Right renal pelvis (tissue), 4 donors: ENCODE data around the gene NEURL1B. TPM values are rescaled to one million over a fixed set of nuclear protein-coding genes. Genes with fewer than 3 reads are reported as not detected.

ENCODE experiments used
- DNase-seq, 4 donors: peaks; one replicate each; pipeline ENCODE4 v3.0.0-alpha.2; 2013; ENCODE audit warnings: low read depth in 4 of 4, low spot score in 3 of 4, missing footprints in 1 of 4
- polyA plus RNA-seq, 4 donors: library from polyadenylated mRNA; unstranded; fragments of 120-200 nt; gene quantifications; one replicate each; pipeline ENCODE4 v1.2.1, GENCODE V29; 2013; ENCODE audit not compliant: insufficient read length in 4 of 4

NEURL1B gene
- polyA plus RNA-seq, 4 donors: 15.3 to 17.5 (median 15.6) TPM

- DNase-seq: no peak
Measured at GRCh38 chr5:172725273-172725672, 84.2 kb downstream of the NEURL1B start.

DNA sequence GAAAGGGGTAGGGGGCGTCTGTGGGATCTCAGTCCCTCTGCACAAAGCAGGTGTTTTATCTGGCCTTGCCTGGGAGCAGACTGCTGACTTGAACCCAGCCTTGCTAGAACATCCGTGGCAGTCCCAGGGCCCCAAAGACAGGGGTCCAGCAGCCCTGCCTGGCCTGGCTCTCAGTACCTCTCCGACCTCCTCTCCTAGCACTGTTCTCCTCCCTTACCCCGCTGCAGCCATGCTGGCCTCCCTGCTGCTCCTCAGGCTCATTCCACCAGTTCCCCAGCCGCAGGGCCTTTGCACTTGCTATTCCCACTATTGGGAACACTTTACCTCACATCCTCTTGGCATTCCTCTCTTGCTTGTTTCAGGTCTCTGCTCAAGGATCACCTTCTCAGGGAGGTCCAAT, 84.7 kb downstream of the NEURL1B start:
- no peak for DNase-seq

DNA sequence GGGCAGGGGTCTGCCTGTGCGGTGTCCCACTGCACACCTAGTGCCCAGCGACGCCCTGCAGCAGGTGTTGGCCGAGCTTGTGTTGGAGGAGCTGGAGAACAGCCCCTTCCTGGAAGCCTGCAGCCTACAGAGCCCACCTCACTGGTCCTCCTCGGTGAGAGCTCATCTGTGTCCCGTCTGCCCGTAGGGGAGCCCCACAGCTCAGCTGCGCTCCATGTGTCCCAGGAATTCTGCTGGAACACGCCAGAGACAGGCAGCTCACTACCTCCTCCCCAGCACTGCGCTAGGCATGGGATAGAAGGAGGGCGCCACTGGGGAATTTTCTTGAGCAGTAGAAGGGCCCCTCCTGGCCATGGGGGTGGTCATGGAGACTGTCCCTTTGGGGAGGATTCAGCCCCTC, 85.9 kb downstream of the NEURL1B start:
- no peak for DNase-seq

GRCh38 chr5:172727551-172727950, 86.5 kb downstream of the NEURL1B start:
- no peak for DNase-seq

DNA sequence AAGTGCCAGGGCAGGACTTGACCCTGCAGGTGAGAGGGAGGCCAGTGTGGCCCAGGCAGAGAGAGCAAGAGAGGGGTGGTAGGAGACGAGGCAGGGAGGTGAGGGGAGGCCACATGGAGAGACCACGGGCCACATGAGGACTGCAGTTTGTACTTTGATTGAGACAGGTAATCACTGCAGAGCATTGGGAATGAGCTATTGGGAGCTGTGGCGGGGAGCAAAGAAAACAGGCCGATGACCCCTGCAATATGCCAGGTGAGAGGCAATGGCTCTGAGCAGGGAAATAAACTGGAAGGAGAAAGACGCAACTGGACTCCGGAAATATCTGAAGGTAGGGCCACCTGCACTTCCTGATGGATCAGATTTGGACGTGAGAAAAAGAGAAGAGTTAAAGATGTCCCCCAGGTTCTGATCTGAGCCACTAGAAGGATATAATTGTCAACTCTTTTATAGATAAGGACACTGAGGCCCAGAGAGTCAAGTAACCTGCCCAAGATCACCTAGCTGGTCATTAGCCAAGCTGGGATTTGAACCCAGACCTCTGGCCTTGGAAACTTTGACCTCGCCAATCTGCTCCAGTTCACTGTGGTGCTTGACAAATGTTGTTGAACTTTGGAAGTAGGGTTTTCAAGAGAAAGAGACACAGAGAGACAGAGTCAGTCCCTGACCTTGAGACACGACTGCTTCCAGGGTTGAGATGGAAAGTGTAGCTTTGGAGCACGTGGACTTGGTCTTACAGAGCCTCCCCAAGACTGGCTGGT, 87.6 kb downstream of the NEURL1B start:
- no peak for DNase-seq

- DNase-seq: no peak
Measured at GRCh38 chr5:172729588-172729987, 88.5 kb downstream of the NEURL1B start.

GRCh38 chr5:172730222-172730621, 89.2 kb downstream of the NEURL1B start:
- DNase-seq: no peak

DNA sequence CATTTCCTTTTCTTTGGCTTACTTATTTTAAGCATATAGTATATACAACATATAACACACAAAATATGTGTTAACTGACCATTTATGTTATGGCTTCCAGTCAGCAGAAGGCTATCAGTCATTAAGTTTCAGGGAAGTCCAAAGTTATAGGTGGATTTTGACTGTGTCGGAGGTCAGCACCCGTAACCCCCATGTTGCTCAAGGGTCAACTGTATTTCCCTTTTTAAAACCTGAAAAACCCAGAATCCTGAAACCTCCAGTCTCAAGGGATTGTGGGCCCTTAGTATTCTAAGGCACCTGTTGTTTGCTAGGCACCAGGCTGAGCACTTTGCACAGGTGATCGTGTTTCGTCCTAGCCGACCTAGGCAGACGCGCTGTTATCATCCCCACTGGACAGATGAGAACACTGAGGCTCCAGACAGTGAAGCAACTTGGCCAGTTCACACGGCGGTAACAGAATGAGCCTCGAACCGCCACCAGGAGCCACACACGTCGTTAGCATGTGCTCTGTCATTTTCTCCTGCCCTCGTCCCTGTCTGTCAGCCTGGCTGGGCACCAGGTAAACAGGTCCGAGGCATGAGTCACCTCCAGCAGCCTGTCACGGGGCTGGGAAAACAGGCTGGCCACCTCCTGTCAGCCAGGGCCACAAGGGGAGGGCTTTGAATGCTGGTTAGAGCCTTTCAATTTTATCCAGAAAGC, 90.1 kb downstream of the NEURL1B start:
- DNase-seq: no peak

- no peak for DNase-seq
Measured at GRCh38 chr5:172731680-172732074, 90.6 kb downstream of the NEURL1B start.

- no peak for DNase-seq
Measured at GRCh38 chr5:172732201-172732865, 91.3 kb downstream of the NEURL1B start.

DNA sequence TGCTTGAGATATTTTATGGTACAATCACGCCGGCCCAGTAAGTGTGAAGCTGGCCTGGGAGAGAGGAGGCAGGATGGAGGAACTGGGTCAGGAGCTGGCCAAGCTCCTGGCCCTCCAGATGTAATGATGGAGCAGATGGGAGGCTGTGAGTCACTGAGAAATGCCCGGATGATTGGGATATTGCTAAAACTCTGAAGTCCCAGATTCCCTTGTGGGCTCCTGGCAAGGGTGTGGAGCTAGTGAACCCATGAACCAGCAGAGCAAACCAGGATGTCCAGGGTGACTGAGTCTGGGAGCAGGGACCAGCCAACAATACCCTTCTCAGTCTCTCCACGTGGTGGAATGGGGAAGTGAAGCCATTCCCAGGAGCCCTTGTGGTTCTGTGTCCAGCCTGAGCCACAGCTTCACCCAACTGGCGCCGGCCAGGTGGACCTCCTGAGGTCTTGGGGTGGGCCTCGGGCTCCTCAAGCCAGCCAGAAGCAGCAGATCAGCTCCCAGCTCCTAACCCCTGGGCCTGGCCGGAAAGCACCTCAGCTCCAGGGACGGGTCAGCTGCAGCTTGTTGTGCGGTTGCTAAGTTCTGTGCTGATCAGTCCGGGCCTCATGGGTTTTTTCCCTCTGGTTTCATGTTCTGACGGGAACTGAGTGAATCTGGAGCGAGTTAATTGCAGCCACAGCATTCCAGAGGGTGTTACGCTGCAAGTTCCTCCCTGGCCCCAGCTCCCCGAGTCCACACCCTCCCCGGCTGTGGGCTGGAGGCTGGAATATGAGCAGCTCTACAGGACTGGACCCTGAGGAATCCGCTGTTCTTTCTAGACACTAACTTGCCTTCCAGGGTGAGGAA, 92.3 kb downstream of the NEURL1B start:
- DNase-seq: no peak

DNA sequence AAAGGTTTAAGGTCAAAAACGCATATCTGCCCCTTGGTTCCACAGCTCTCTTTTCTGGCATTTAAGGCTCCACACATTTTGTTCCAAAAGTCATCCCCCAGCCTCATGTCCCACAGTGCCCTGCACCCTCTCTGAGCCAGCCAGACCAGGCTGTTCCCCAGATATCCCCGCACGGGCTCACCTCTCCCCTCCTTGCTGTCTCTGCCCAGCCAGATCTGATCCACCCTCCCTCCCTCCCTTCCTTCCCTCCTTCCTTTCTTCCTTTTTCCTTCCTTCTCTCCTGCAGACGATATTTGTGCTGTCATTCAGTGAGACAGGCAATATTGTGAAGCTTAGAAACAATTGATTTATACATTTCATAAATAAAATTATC, 92.9 kb downstream of the NEURL1B start:
- no peak for DNase-seq

GRCh38 chr5:172735141-172735831, 94.2 kb downstream of the NEURL1B start:
- DNase-seq: no peak

- no peak for DNase-seq
Measured at GRCh38 chr5:172736508-172737135, 95.6 kb downstream of the NEURL1B start.

DNA sequence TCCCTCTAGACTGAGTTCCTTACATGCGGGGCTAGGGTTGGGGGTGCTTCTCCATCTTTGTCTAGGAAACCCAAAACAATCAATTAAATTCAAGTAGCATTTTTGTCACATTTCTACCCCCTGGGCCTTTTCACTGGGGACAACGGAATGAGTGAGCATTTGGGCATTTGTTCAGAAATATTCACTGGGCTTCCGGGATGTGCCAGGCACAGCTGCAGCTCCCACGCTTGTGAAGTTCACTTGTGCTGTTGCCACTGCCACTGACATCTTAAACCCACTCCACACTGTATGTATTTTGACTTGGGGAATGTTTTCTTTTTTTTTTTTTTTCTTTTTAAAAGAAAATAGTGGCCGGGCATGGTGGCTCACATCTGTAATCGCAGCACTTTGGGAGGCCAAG, 98.3 kb downstream of the NEURL1B start:
- DNase-seq: no peak

DNA sequence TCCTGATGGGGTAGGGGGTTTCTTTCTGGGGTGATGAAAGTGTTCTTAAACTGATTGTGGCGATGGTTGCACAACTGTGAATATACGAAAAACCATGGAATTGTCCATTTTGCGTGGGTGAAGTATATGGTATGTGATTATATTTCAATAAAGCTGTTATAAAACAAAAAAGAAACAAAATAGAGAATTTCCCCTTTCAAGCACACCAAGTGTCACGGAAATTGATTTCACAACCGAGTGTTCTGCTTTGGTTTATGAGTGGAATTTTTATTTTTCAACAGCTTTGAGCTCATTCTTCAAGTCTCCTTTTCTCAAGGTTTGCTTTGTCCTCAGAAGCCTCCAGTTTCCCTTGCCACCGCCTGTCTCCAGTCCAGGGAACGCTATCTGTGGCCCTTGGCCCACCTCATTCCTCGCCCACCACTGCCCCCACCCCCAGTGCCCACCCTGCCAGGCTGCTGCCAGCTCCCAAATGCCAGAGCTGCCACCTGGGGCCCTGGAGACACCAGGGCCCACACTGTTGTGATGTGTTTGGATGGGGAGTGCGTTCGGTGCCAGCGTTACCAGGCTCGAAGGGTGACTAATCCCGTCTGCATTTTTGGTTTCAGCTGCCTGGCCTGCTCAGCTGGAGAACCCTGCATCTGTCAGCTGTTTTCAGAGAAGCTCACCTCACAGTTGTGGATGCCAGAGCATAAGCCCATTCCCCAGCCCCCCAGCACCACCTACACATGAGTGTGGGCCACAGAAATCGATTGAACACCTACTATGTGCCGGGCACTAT, 99.6 kb downstream of the NEURL1B start:
- no peak for DNase-seq
